Trophoblast cell (in vitro differentiated cells and primary cell): Measurements from ENCODE around the gene ROR2.
A peak's percentile ranks its signal among the peaks of the same experiment; 100 is the strongest.

Source experiments
- DNase-seq, 2 donors: peaks; one replicate each; pipeline ENCODE4 v3.0.0-alpha.2; 2016
- H2AFZ ChIP-seq: 2 replicates; pipeline ENCODE4 v1.6.1; 2013; ENCODE audit warnings: low read length, moderate library complexity, mild to moderate bottlenecking; ENCODE audit not compliant: insufficient read depth, poor library complexity
- H2AK5ac ChIP-seq: 2 replicates; pipeline ENCODE4 v1.6.1; 2013; ENCODE audit warnings: mild to moderate bottlenecking, low read length
- H2BK120ac ChIP-seq: 2 replicates; pipeline ENCODE4 v1.6.1; 2013; ENCODE audit warnings: low read length, mild to moderate bottlenecking, moderate library complexity; ENCODE audit not compliant: insufficient read depth, poor library complexity
- H2BK12ac ChIP-seq: 2 replicates; pipeline ENCODE4 v1.6.1; 2013; ENCODE audit warnings: mild to moderate bottlenecking, low read length, moderate library complexity
- H2BK5ac ChIP-seq: 2 replicates; pipeline ENCODE4 v1.6.1; 2013; ENCODE audit warnings: low read length, low read depth, moderate library complexity, mild to moderate bottlenecking; ENCODE audit not compliant: poor library complexity
- H3K14ac ChIP-seq: 2 replicates; pipeline ENCODE4 v1.6.1; 2013; ENCODE audit warnings: mild to moderate bottlenecking, low read length
- H3K18ac ChIP-seq: 2 replicates; pipeline ENCODE4 v1.6.1; 2013; ENCODE audit warnings: mild to moderate bottlenecking, low read length
- H3K23ac ChIP-seq: 2 replicates; pipeline ENCODE4 v1.6.1; 2013; ENCODE audit warnings: low read length
- H3K27ac ChIP-seq: 2 replicates; pipeline ENCODE4 v1.5.1; 2013; ENCODE audit warnings: low read depth, mild to moderate bottlenecking, inconsistent platforms, low read length, moderate library complexity
- H3K27me3 ChIP-seq: 2 replicates; pipeline ENCODE4 v1.6.1; 2013; ENCODE audit warnings: inconsistent platforms, mild to moderate bottlenecking, low read length, moderate library complexity; ENCODE audit not compliant: insufficient read depth
- H3K36me3 ChIP-seq, 2 experiments: 1 replicate in 1 of 2; 2 replicates in 1 of 2; pipeline ENCODE4 v1.6.1; 2013; ENCODE audit warnings: low read length in 2 of 2, mild to moderate bottlenecking in 2 of 2, moderate library complexity in 1 of 2; ENCODE audit not compliant: insufficient read depth in 2 of 2, control insufficient read depth in 1 of 2
- H3K4ac ChIP-seq: 2 replicates; pipeline ENCODE4 v1.6.1; 2013; ENCODE audit warnings: low read depth, mild to moderate bottlenecking, low read length, moderate library complexity
- H3K4me1 ChIP-seq, 2 experiments: 1 replicate in 1 of 2; 2 replicates in 1 of 2; pipeline ENCODE4 v1.6.1; 2013; ENCODE audit warnings: low read length in 2 of 2, mild to moderate bottlenecking in 2 of 2, moderate library complexity in 1 of 2; ENCODE audit not compliant: insufficient read depth in 2 of 2, control insufficient read depth in 1 of 2
- H3K4me2 ChIP-seq: 2 replicates; pipeline ENCODE4 v1.6.1; 2013; ENCODE audit warnings: inconsistent platforms, mild to moderate bottlenecking, low read length, moderate library complexity
- H3K4me3 ChIP-seq: 2 replicates; pipeline ENCODE4 v1.5.1; 2013; ENCODE audit warnings: mild to moderate bottlenecking, low read depth, low read length, inconsistent platforms
- H3K79me1 ChIP-seq: one replicate; pipeline ENCODE4 v1.6.1; 2013; ENCODE audit warnings: low read length
- H3K79me2 ChIP-seq: 2 replicates; pipeline ENCODE4 v1.6.1; 2013; ENCODE audit warnings: low read length, mild to moderate bottlenecking; ENCODE audit not compliant: control insufficient read depth, insufficient read depth, poor library complexity
- H3K9ac ChIP-seq: 2 replicates; pipeline ENCODE4 v1.6.1; 2013; ENCODE audit warnings: mild to moderate bottlenecking, low read length
- H3K9me3 ChIP-seq: 2 replicates; pipeline ENCODE4 v1.6.1; 2013; ENCODE audit warnings: low read depth, mild to moderate bottlenecking, control low read depth, inconsistent platforms, low read length; ENCODE audit not compliant: insufficient read depth
- H4K12ac ChIP-seq: 2 replicates; pipeline ENCODE4 v1.6.1; 2013; ENCODE audit warnings: low read depth, mild to moderate bottlenecking, low read length, moderate library complexity
- H4K8ac ChIP-seq: 2 replicates; pipeline ENCODE4 v1.6.1; 2013; ENCODE audit warnings: low read depth, mild to moderate bottlenecking, low read length, moderate library complexity
- H4K91ac ChIP-seq: one replicate; pipeline ENCODE4 v1.6.1; 2013; ENCODE audit warnings: low read depth, mild to moderate bottlenecking, low read length, moderate library complexity
- WGBS: extraction: QIAGEN DNeasy Blood & Tissue Kit; methylation state at CpG from one replicate; pipeline ENCODE4 v1.1.7; 2013; ENCODE audit warnings: missing lambda C conversion rate; ENCODE audit not compliant: insufficient read length, insufficient coverage; ENCODE audit errors: extremely low coverage; 5-methylcytosine and 5-hydroxymethylcytosine counted together

Gene ROR2

GRCh38 chr9:91760906-91761305 lies 189.1 kb downstream of the ROR2 start:
- Histone ChIP-seq H3K27me3 (no peaks in the 10 kb centered on the region), H3K4ac (no peak overlapping the region), H2AK5ac (no peak overlapping the region), H2BK120ac (no peak overlapping the region), H3K79me2 (no peaks in the 10 kb centered on the region), H4K12ac (no peak overlapping the region), H3K79me1 (no peaks in the 10 kb centered on the region), H3K36me3 (no peaks in the 10 kb centered on the region), H3K4me1 (peaks cover 0 to 1% of the 10 kb centered on the region in 2 experiments), H3K4me2 (no peak overlapping the region), H2BK5ac (no peak overlapping the region), H3K4me3 (no peak overlapping the region), H3K9ac (no peak overlapping the region), H3K14ac (no peak overlapping the region), H3K9me3 (peaks cover under 1% of the 10 kb centered on the region), H3K23ac (no peak overlapping the region), H4K91ac (no peak overlapping the region), H4K8ac (no peak overlapping the region), H2BK12ac (no peak overlapping the region), H3K27ac (no peak overlapping the region), H3K18ac (no peak overlapping the region), H2AFZ (no peak overlapping the region)
- DNase-seq = no peak
- no CpG with 5 or more reads among the region's 1 CpG for WGBS

- Histone ChIP-seq H3K4me3 (no peak overlapping the region), H2AK5ac (no peak overlapping the region), H2BK12ac (no peak overlapping the region), H4K91ac (no peak overlapping the region), H3K9ac (no peak overlapping the region), H3K79me2 (no peaks in the 10 kb centered on the region), H2BK5ac (no peak overlapping the region), H3K18ac (no peak overlapping the region), H4K12ac (no peak overlapping the region), H3K9me3 (peaks cover 3% of the 10 kb centered on the region), H3K36me3 (no peaks in the 10 kb centered on the region), H3K27me3 (no peaks in the 10 kb centered on the region), H3K4ac (no peak overlapping the region), H2AFZ (no peak overlapping the region), H2BK120ac (no peak overlapping the region), H3K23ac (no peak overlapping the region), H3K79me1 (no peaks in the 10 kb centered on the region), H3K14ac (no peak overlapping the region), H3K27ac (no peak overlapping the region), H3K4me1 (peaks cover 0 to 1% of the 10 kb centered on the region in 2 experiments), H4K8ac (no peak overlapping the region), H3K4me2 (no peak overlapping the region)
- DNase-seq = peak; percentile 8 to 50
- WGBS = no CpG with 5 or more reads among the region's 5 CpGs
These were observed 191.5 kb downstream of the ROR2 start for GRCh38 chr9:91758491-91758981.

- Histone ChIP-seq H3K27ac (no peak overlapping the region), H4K8ac (no peak overlapping the region), H2BK12ac (no peak overlapping the region), H3K36me3 (no peaks in the 10 kb centered on the region), H2AK5ac (no peak overlapping the region), H3K4ac (no peak overlapping the region), H3K14ac (no peak overlapping the region), H2BK5ac (no peak overlapping the region), H3K9me3 (peaks cover 3% of the 10 kb centered on the region), H3K27me3 (no peaks in the 10 kb centered on the region), H3K9ac (no peak overlapping the region), H3K79me1 (no peaks in the 10 kb centered on the region), H3K23ac (no peak overlapping the region), H3K4me2 (no peak overlapping the region), H3K4me1 (peaks cover 0 to 1% of the 10 kb centered on the region in 2 experiments), H3K79me2 (no peaks in the 10 kb centered on the region), H3K18ac (no peak overlapping the region), H4K12ac (no peak overlapping the region), H3K4me3 (no peak overlapping the region), H2BK120ac (no peak overlapping the region), H4K91ac (no peak overlapping the region), H2AFZ (no peak overlapping the region)
- WGBS = no CpG with 5 or more reads among the region's 4 CpGs
- DNase-seq = no peak
These were observed 192.2 kb downstream of the ROR2 start for GRCh38 chr9:91757782-91758181.

GRCh38 chr9:91756510-91756780 lies 193.6 kb downstream of the ROR2 start:
- H3K4me1 ChIP-seq = peaks cover 0 to 1% of the 10 kb centered on the region in 2 experiments
- WGBS = no CpG with 5 or more reads among the region's 4 CpGs
- H2AFZ ChIP-seq = no peak overlapping the region
- H2BK120ac ChIP-seq = no peak overlapping the region
- no peaks in the 10 kb centered on the region for H3K36me3 ChIP-seq
- H4K8ac ChIP-seq = no peak overlapping the region
- no peaks in the 10 kb centered on the region for H3K27me3 ChIP-seq
- H3K79me2 ChIP-seq = no peaks in the 10 kb centered on the region
- H2BK5ac ChIP-seq = no peak overlapping the region
- no peak overlapping the region for H3K4me3 ChIP-seq
- H4K12ac ChIP-seq = no peak overlapping the region
- H2AK5ac ChIP-seq = no peak overlapping the region
- no peak overlapping the region for H2BK12ac ChIP-seq
- no peak overlapping the region for H4K91ac ChIP-seq
- no peak overlapping the region for H3K4me2 ChIP-seq
- H3K9me3 ChIP-seq = peaks cover 3% of the 10 kb centered on the region
- no peak overlapping the region for H3K4ac ChIP-seq
- H3K18ac ChIP-seq = no peak overlapping the region
- DNase-seq = no peak
- H3K9ac ChIP-seq = no peak overlapping the region
- no peak overlapping the region for H3K27ac ChIP-seq
- H3K23ac ChIP-seq = no peak overlapping the region
- H3K14ac ChIP-seq = no peak overlapping the region
- no peaks in the 10 kb centered on the region for H3K79me1 ChIP-seq
